NCI-H128 (cell line): ENCODE data around the gene VSTM5.

ENCODE experiments used
- DNase-seq: peaks from one replicate; lab custom pipeline; 2025; ENCODE audit not compliant: unreplicated experiment; lab: John Stamatoyannopoulos, UW

The VSTM5 gene

DNA sequence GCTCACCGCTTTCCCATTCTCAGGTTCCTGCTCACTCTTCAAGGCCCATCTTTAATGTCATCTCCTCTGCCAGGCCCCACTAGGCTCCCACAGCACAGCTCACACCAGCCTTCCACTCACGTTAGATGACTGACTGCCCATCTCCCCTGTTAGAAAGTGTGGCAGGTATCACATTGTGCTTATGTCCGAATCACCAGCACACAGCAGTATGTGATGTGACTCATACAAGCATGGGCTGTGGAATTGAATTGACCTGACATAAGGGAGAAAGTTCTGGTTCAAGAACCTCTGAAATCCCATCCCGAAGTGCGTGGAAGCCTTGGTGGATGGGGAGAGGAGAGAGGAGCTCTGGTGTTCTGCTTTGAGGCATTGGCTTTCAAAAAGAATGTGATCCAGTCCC, 6.5 kb downstream of the VSTM5 start:
- no peak for DNase-seq

- no peak for DNase-seq
Measured at GRCh38 chr11:93842461-93842860, 8.0 kb downstream of the VSTM5 start.

- no peak for DNase-seq
Measured at GRCh38 chr11:93842034-93842433, 8.4 kb downstream of the VSTM5 start.

- DNase-seq, result no peak
Measured at GRCh38 chr11:93841446-93841845, 9.0 kb downstream of the VSTM5 start.

GRCh38 chr11:93840981-93841380, 9.4 kb downstream of the VSTM5 start:
- DNase-seq, result no peak

DNA sequence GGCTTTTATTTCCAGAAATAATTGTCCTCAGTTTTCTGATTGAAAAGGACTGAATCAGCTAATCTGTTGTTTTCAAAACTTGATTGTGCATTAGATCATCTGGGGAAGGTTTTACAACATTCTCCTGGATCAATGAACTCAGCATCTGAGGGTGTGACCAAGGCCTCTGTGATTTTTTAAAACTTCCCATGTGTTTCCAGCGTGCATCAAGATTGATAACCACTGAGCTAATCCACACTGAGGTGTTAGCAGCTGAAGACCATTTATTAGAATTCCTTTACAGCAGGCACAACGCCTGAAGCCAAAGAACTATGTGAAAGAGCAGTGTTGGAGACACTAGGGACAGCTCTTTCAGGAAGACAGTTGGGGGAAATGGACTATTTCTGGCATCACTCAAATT, 10.2 kb downstream of the VSTM5 start:
- no peak for DNase-seq

DNA sequence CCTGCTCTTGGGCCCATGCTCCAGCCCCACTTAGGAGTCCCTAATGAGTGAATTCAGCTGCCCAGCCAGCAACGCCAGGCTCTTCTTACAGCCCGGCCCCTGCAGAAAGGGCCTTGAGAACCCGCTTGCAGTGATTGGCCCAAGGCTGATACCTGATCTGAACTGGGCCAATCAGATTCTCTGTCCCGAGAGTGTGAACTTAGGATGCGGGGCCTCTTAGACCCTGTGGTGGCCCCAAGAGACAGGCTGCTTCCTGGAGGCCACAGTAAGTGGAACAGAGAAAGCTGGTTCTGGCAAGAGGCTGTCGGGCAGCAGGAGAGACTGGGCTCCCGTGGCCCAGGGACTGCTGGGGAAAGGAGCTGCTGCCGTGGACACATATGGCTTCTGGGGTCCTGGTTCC, 11.5 kb downstream of the VSTM5 start:
- DNase-seq, result no peak

GRCh38 chr11:93832780-93833179, 17.6 kb downstream of the VSTM5 start:
- no peak for DNase-seq

DNA sequence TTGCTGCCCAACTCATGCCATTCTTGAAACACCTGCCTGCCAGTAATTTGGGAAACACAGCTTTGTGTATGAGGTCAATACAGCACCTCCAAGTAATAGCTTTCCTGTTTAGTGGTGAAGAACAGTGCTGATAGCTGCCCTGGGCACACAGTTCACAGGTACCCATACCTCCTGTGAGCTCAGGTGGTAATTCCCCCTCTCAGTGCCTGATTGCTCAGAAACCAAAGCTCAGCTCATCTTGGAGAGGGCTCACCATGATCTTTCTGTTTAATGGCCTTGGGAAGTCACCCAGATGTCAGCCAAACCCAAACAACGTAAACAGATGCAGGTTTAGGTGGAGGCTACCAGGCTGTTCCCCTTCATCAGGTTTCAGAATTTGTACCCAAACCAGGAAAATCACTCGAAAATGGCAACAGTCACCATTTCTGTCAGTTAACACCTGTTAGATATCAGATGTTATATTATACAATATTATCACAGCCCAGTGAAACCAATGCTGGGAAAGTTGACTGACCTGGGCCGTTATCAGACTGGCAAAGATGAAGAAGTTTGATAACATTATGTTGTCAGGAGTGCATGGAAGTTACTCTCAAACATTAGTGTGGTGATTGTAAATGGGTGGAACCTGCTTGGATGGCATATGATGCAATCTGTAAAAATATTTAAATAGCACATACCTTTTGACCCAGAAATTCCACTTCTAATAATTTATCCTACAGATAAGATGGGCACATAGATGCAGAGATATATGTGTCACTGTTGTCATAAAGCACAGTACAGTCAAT, 18.9 kb downstream of the VSTM5 start:
- no peak for DNase-seq

GRCh38 chr11:93829598-93829997, 20.8 kb downstream of the VSTM5 start:
- no peak for DNase-seq

- DNase-seq, result no peak
Measured at GRCh38 chr11:93827363-93827762, 23.1 kb downstream of the VSTM5 start.

DNA sequence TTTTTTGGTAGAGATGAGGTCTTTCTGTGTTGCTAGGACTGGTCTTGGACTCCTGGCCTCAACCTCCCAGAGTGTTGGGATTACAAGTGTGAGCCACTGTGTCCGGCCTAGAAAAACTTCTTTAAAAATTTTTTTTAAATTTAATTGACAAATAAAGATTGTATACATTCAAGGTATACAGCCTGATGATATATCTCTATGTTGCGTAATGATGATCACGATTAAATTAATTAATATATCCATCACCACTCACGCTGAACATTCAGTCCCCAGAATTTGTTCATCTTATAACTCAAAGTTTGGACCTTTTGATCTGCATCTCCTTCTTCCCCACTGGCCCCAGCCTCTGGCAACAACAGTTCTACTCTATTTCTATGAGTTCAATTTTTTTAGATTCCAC, 27.2 kb downstream of the VSTM5 start:
- no peak for DNase-seq

GRCh38 chr11:93822359-93822758, 28.1 kb downstream of the VSTM5 start:
- no peak for DNase-seq

DNA sequence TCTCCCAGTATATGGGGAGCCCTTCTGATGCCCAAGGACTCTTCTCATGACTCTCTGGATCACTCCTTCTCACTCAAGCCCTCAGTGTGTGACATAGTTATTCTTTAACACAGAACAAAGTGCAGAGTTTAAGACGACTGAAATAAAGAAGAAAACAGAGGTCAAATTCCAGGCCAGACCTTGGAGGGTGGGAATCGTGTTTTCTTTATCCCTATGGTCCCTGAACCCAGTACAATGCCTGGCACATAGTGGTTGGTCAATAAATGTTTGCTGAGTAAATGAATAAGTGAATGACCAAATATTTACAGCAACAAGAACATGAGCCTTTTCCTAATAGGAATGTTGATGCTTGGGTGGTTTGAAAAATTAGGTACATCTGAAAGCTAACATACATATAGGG, 28.8 kb downstream of the VSTM5 start:
- DNase-seq, result no peak

- no peak for DNase-seq
Measured at GRCh38 chr11:93820847-93821246, 29.6 kb downstream of the VSTM5 start.

GRCh38 chr11:93819966-93820695, 30.3 kb downstream of the VSTM5 start:
- no peak for DNase-seq

DNA sequence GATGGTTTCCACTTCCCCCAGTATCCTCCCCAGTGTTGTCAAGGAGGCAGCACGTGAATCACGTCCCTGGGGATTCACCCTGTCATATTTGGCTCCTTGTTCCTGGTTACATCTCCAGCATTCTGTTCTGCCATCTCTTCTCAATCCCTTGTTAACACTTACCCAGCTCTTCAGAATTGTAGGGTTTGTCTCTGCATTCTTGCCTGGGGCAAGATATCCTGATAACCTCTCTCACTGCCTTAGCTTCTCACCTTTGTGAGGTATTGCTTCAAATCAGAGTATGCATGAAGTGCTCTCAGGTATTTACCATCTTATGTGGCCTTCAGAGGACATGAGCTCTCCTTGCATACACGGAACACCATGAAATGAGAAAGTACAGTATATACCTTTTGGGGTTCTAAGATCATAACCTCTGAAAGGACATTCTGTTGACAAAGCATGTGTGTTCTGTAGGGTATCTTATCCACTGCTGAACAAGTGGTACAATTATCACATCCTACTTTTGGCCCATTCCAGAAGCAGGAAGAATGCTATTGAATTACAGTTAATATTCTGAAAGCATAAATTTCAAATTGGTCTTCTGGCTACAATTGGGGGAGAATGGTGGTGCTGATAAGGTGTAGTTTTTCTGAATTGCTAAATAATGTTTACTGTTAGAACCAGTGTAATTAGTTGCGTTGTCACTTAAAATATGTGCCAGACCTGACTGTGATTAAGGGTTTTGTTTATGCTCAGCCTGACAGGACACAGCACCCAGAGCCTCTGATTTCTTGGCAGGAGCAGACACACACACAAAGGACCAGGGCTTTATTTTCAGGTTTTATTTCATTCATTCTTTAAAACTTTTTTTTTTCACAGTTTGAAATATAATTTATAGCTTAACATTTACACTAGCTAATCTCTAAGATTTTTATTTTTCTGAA, 32.7 kb downstream of the VSTM5 start:
- no peak for DNase-seq

DNA sequence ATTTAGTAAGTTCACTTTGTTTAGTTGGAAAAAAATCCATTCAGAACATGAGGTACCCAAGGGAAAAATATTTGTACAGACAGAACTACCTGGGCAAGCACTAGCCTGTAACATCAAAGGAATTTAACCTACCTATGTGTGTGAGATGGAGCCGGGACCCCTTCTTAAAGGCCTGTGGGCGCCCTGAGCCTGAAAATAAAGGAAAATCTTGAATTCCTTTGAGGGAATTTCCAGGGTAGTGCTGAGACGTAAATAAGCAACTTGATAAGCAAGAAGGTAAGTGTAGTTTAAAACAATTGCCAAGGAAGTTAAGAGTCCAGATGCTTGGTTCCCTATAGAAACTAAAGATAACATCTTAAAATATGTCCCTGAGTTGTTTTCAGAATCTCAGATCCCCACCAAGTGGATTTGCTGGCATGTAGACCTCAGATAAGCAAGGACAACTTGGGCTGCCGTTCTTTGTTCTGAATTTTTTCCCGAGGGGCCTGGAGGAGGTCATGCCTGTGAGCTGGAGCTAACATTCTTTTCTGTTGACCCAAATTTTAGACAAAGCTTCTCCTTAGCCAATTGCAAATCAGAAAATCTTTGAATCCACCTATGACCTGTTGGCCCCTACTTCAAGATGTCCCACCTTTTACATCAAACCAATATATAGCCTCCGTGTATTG, 35.3 kb downstream of the VSTM5 start:
- no peak for DNase-seq

DNA sequence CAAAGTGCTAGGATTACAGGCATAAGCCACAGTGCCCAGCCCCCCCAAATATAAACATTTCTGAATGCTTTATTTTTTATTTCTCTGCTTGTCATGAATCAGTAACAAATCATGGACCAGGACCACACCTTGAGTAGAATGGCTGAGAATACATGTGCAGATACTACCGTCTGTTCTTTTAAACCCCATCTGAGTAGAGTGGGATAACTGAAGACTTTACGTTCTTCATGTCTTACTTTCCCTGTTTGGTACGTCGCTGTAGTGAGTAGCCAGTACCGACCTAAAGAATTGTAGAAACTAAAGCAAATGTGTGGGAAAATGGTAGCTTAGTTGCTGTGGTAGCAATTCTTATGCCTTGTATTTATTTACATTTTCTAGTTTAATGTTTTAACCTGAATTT, 36.4 kb downstream of the VSTM5 start:
- DNase-seq, result no peak

GRCh38 chr11:93807980-93808379, 42.4 kb downstream of the VSTM5 start:
- DNase-seq, result no peak

DNA sequence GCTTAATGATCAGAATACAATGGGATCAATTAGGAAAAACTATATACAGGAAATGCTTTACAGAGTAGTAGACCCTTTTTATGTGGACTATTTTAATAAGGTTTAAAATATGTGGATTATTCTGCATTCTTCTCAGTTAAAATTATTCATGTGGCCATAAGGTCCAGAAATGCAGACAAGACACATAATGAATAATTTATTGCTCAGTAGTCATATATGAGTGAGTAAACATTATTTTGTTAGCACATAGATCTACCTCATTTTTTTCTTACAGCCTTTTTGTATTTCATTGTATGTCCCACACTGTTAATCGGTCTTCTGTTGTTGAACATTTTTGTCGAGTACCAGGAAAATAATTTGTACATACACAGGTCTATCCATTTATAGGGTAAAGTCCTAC, 45.5 kb downstream of the VSTM5 start:
- DNase-seq, result no peak
